Fibroblast of gingiva (primary cell): Measurements from ENCODE around the gene NEK8.

Source experiments
- DNase-seq: peaks from one replicate; pipeline ENCODE4 v3.0.0-alpha.2; 2011; ENCODE audit warnings: low read depth

The NEK8 gene

GRCh38 chr17:28744972-28745785 lies 16.6 kb downstream of the NEK8 start:
- DNase-seq, result peak; percentile 37

GRCh38 chr17:28745786-28746411 lies 17.3 kb downstream of the NEK8 start:
- DNase-seq, result no peak

GRCh38 chr17:28746611-28747050 lies 18.0 kb downstream of the NEK8 start:
- DNase-seq, result no peak

- no peak for DNase-seq
Measured at GRCh38 chr17:28747051-28747691, 18.6 kb downstream of the NEK8 start.

GRCh38 chr17:28747801-28748750 lies 19.5 kb downstream of the NEK8 start:
- DNase-seq, result no peak

GRCh38 chr17:28748852-28749515 lies 20.4 kb downstream of the NEK8 start:
- DNase-seq, result no peak

GRCh38 chr17:28749516-28750177 lies 21.1 kb downstream of the NEK8 start:
- no peak for DNase-seq

GRCh38 chr17:28750178-28751047 lies 21.8 kb downstream of the NEK8 start:
- DNase-seq, result peak; percentile 87

- no peak for DNase-seq
Measured at GRCh38 chr17:28751600-28752366, 23.2 kb downstream of the NEK8 start.

- no peak for DNase-seq
Measured at GRCh38 chr17:28755486-28755885, 26.9 kb downstream of the NEK8 start.

- no peak for DNase-seq
Measured at GRCh38 chr17:28756049-28756804, 27.6 kb downstream of the NEK8 start.

- DNase-seq, result no peak
Measured at GRCh38 chr17:28758411-28759121, 30.0 kb downstream of the NEK8 start.

- DNase-seq, result no peak
Measured at GRCh38 chr17:28759256-28759865, 30.8 kb downstream of the NEK8 start.

- peak; percentile 49 for DNase-seq
Measured at GRCh38 chr17:28760601-28761562, 32.3 kb downstream of the NEK8 start.

GRCh38 chr17:28763137-28763799 lies 34.7 kb downstream of the NEK8 start:
- DNase-seq, result no peak
